ENCODE results near the gene SLC2A3.

DNA sequence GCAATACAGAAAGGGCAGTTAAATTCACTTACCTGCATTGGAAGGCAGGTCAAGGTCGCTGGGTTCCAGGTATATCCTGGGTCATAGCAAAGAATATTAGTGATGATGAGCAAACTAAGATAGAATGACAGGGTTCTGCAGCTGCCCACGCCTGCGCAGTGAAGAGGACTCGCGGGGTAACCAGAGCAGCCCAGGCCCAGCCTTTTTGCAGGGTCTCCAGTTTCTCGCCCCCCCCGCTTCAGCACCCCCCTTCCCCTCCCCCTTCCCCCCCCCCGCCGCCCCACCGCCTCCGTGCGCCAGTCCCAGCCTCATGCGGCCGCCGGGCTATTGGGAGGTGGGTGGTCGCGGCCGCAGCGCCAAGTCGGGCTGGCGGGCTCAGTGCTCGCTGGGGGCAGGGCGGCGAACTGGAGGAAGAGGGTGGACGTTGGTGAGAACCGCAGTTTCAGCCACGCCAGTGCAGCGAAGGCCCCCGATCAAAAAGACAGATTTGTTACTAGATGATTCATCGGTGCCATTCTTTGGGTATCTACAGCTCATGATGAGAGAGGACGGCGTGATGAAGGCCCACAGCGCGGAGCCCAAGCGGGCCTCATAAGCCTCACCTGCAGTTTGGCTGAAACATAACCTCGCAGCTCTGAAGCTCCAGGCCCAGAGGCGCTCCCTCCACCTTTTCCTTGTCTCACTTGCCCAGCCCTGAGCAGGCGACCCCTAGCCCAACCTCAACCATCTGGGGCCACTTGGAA, 20.2 kb downstream of the SLC2A3 start:
- no peak for TF ChIP-seq PPARG (CRISPR knock-in tag; conservative IDR thresholded peaks at IDR 0.05)
- TF ChIP-seq BRCA1 (CRISPR knock-in tag; IDR thresholded peaks at IDR 0.05): no peak
